ENCODE measurements around the gene FAM168A.

Gene FAM168A

GRCh38 chr11:73597956-73598718, at the start of gene FAM168A:
Gene FAM168A (minus strand): TSS chr11:73598112. CDS start chr11:73468474, 129,638 bp downstream.
- peak within 1 kb of the TSS; percentile 93 for H3K27ac Mint-ChIP-seq
- DNase-seq (ENCODE audit: low spot score in 2 of 2): peak; percentile 79 to 93
- H3K4me3 Mint-ChIP-seq: peak within 1 kb of the TSS; percentile 88
- H3K4me1 Mint-ChIP-seq: peaks cover 23% of the 10 kb centered on the region
- H3K9me3 Mint-ChIP-seq: no peaks in the 10 kb centered on the region
- ATAC-seq: peak; percentile 97
- peaks cover 19% of the 10 kb centered on the region for H3K36me3 Mint-ChIP-seq

- ATAC-seq: peak; percentile 99
- H3K36me3 Mint-ChIP-seq: no peaks in the 10 kb centered on the region
- H3K4me3 Mint-ChIP-seq: peak overlapping the region; percentile 68
- H3K4me1 Mint-ChIP-seq: peaks cover 32% of the 10 kb centered on the region
- peak; percentile 73 to 90 for DNase-seq (ENCODE audit: low spot score in 2 of 2)
- no peaks in the 10 kb centered on the region for H3K9me3 Mint-ChIP-seq
- H3K27ac Mint-ChIP-seq: peak overlapping the region; percentile 84
Measured at GRCh38 chr11:73647459-73648100, 49.7 kb upstream of the FAM168A start.

- ATAC-seq (no peak), DNase-seq (ENCODE audit: low spot score in 2 of 2) (no peak)
- Mint-ChIP-seq H3K4me3 (peak within 1 kb of the TSS; percentile 68), H3K4me1 (peaks cover 32% of the 10 kb centered on the region), H3K9me3 (no peaks in the 10 kb centered on the region), H3K36me3 (no peaks in the 10 kb centered on the region), H3K27ac (peak within 1 kb of the TSS; percentile 84)
Measured at GRCh38 chr11:73645972-73646631, 48.2 kb upstream of the FAM168A start, which contains the start of gene PLEKHB1. Gene PLEKHB1 (plus strand): TSS chr11:73646581. CDS start chr11:73646609, 28 bp downstream.

- Mint-ChIP-seq H3K9me3 (no peaks in the 10 kb centered on the region), H3K4me1 (peaks cover 32% of the 10 kb centered on the region), H3K27ac (no peak overlapping the region), H3K36me3 (no peaks in the 10 kb centered on the region), H3K4me3 (no peak overlapping the region)
- ATAC-seq (no peak), DNase-seq (ENCODE audit: low spot score in 2 of 2) (no peak)
Measured at GRCh38 chr11:73645121-73645969, 47.4 kb upstream of the FAM168A start.

- H3K36me3 Mint-ChIP-seq: no peaks in the 10 kb centered on the region
- H3K4me3 Mint-ChIP-seq: no peak overlapping the region
- ATAC-seq: no peak
- no peak overlapping the region for H3K27ac Mint-ChIP-seq
- no peaks in the 10 kb centered on the region for H3K9me3 Mint-ChIP-seq
- no peak for DNase-seq (ENCODE audit: low spot score in 2 of 2)
- H3K4me1 Mint-ChIP-seq: peaks cover 13% of the 10 kb centered on the region
Measured at GRCh38 chr11:73641668-73642067, 43.8 kb upstream of the FAM168A start.

- peaks cover 5% of the 10 kb centered on the region for H3K4me1 Mint-ChIP-seq
- no peak overlapping the region for H3K27ac Mint-ChIP-seq
- no peak overlapping the region for H3K4me3 Mint-ChIP-seq
- DNase-seq (ENCODE audit: low spot score in 2 of 2) (no peak), ATAC-seq (no peak)
- H3K9me3 Mint-ChIP-seq: no peaks in the 10 kb centered on the region
- no peaks in the 10 kb centered on the region for H3K36me3 Mint-ChIP-seq
Measured at GRCh38 chr11:73640592-73640991, 42.7 kb upstream of the FAM168A start.

- no peak overlapping the region for H3K4me3 Mint-ChIP-seq
- DNase-seq (ENCODE audit: low spot score in 2 of 2): no peak
- no peaks in the 10 kb centered on the region for H3K9me3 Mint-ChIP-seq
- H3K36me3 Mint-ChIP-seq: no peaks in the 10 kb centered on the region
- H3K27ac Mint-ChIP-seq: no peak overlapping the region
- no peaks in the 10 kb centered on the region for H3K4me1 Mint-ChIP-seq
- ATAC-seq: no peak
Measured at GRCh38 chr11:73637012-73637411, 39.1 kb upstream of the FAM168A start.

GRCh38 chr11:73636249-73636648, 38.3 kb upstream of the FAM168A start:
- no peak overlapping the region for H3K4me3 Mint-ChIP-seq
- H3K4me1 Mint-ChIP-seq: no peaks in the 10 kb centered on the region
- ATAC-seq (no peak), DNase-seq (ENCODE audit: low spot score in 2 of 2) (no peak)
- no peaks in the 10 kb centered on the region for H3K9me3 Mint-ChIP-seq
- H3K27ac Mint-ChIP-seq: no peak overlapping the region
- no peaks in the 10 kb centered on the region for H3K36me3 Mint-ChIP-seq

GRCh38 chr11:73635721-73636120, 37.8 kb upstream of the FAM168A start:
- Mint-ChIP-seq H3K4me3 (no peak overlapping the region), H3K27ac (no peak overlapping the region)

GRCh38 chr11:73633999-73634398, 36.1 kb upstream of the FAM168A start:
- no peak for ATAC-seq
- no peaks in the 10 kb centered on the region for H3K9me3 Mint-ChIP-seq
- no peak for DNase-seq (ENCODE audit: low spot score in 2 of 2)
- no peaks in the 10 kb centered on the region for H3K36me3 Mint-ChIP-seq
- no peak overlapping the region for H3K27ac Mint-ChIP-seq
- H3K4me3 Mint-ChIP-seq: no peak overlapping the region
- H3K4me1 Mint-ChIP-seq: no peaks in the 10 kb centered on the region

More at GRCh38 chr11:73635721-73636120, 37.8 kb upstream of the FAM168A start:
- Mint-ChIP-seq H3K4me1 (no peaks in the 10 kb centered on the region), H3K9me3 (no peaks in the 10 kb centered on the region), H3K36me3 (no peaks in the 10 kb centered on the region)
- no peak for ATAC-seq
- DNase-seq (ENCODE audit: low spot score in 2 of 2): no peak

- DNase-seq (ENCODE audit: low spot score in 2 of 2): no peak
- no peaks in the 10 kb centered on the region for H3K4me1 Mint-ChIP-seq
- H3K27ac Mint-ChIP-seq: no peak overlapping the region
- H3K4me3 Mint-ChIP-seq: no peak overlapping the region
- no peak for ATAC-seq
- no peaks in the 10 kb centered on the region for H3K9me3 Mint-ChIP-seq
- no peaks in the 10 kb centered on the region for H3K36me3 Mint-ChIP-seq
Measured at GRCh38 chr11:73632996-73633395, 35.1 kb upstream of the FAM168A start.

- no peak overlapping the region for H3K4me3 Mint-ChIP-seq
- no peaks in the 10 kb centered on the region for H3K9me3 Mint-ChIP-seq
- H3K4me1 Mint-ChIP-seq: no peaks in the 10 kb centered on the region
- DNase-seq (ENCODE audit: low spot score in 2 of 2) (no peak), ATAC-seq (no peak)
- H3K36me3 Mint-ChIP-seq: no peaks in the 10 kb centered on the region
- H3K27ac Mint-ChIP-seq: no peak overlapping the region
Measured at GRCh38 chr11:73629907-73630306, 32.0 kb upstream of the FAM168A start.

- Mint-ChIP-seq H3K36me3 (no peaks in the 10 kb centered on the region), H3K4me3 (no peak overlapping the region), H3K4me1 (no peaks in the 10 kb centered on the region), H3K9me3 (no peaks in the 10 kb centered on the region), H3K27ac (no peak overlapping the region)
- peak; percentile 69 for ATAC-seq
- DNase-seq (ENCODE audit: low spot score in 2 of 2): peak; percentile 50 to 79
Measured at GRCh38 chr11:73625696-73626318, 27.9 kb upstream of the FAM168A start.

- no peak overlapping the region for H3K27ac Mint-ChIP-seq
- H3K9me3 Mint-ChIP-seq: no peaks in the 10 kb centered on the region
- no peaks in the 10 kb centered on the region for H3K4me1 Mint-ChIP-seq
- ATAC-seq (no peak), DNase-seq (ENCODE audit: low spot score in 2 of 2) (no peak)
- H3K4me3 Mint-ChIP-seq: no peak overlapping the region
- no peaks in the 10 kb centered on the region for H3K36me3 Mint-ChIP-seq
Measured at GRCh38 chr11:73623686-73624085, 25.8 kb upstream of the FAM168A start.

All from stimulated activated effector memory CD8-positive, alpha-beta T cell treated with anti-CD3 and anti-CD28 coated beads, Interleukin-12 subunit alpha, Interleukin-12 subunit beta, amount 100 ng/mL, for 72 hours (primary cell).